Nephron (organoid): ENCODE data around the gene OGFOD3.
"Not testable (repeated sequence)": the region's sequence is repeated elsewhere in the genome, so short reads cannot be mapped to it uniquely, and the experiment has no call there.

Experiments
- H3K27ac Mint-ChIP-seq, 3 experiments: 2 replicates each; pipeline ENCODE4 v1.8.0; 2020; ENCODE audit warnings: mixed read lengths in 3 of 3, mild to moderate bottlenecking in 2 of 3, moderate library complexity in 1 of 3
- H3K27me3 Mint-ChIP-seq: 2 replicates; pipeline ENCODE4 v1.8.0; 2021; ENCODE audit warnings: low read depth, mild to moderate bottlenecking, moderate library complexity, mixed read lengths
- H3K36me3 Mint-ChIP-seq: 2 replicates; pipeline ENCODE4 v1.8.0; 2020; ENCODE audit warnings: low read depth, mixed read lengths
- H3K4me1 Mint-ChIP-seq: 2 replicates; pipeline ENCODE4 v1.8.0; 2020; ENCODE audit warnings: mixed read lengths
- H3K4me3 Mint-ChIP-seq, 3 experiments: 2 replicates each; pipeline ENCODE4 v1.8.0; 2020; ENCODE audit warnings: mild to moderate bottlenecking in 3 of 3, mixed read lengths in 3 of 3, moderate library complexity in 2 of 3
- H3K9me3 Mint-ChIP-seq: 2 replicates; pipeline ENCODE4 v1.8.0; 2020; ENCODE audit warnings: mixed read lengths
- TF ChIP-seq, protein P1 (sequence below), 3 experiments: fragments of 200-600 bp; sonication (generic); IDR thresholded peaks; one replicate each; pipeline ENCODE4 v1.5.0; 2021; ENCODE audit warnings: antibody characterized with exemption in 3 of 3; ENCODE audit not compliant: unreplicated experiment in 3 of 3

Gene OGFOD3

DNA sequence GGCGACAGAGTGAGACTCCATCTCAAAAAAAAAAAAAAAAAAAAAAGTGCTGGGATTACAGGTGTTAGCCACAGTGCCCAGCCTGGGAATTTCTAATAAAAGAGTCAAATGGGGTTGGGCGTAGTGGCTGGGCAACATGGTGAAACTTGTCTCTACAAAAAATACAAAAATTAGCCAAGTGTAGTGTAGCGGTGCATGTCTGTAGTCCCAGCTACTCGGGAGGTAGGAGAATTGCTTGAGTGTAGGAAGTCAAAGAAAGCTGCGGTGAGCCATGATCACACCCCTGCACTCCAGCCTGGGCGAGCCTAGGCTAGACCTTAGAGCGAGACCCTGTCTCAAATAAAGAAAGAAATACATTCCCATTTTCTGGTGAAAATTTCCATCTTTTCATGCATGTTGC is 49.2 kb downstream of the OGFOD3 start:
- TF ChIP-seq, protein P1, sequence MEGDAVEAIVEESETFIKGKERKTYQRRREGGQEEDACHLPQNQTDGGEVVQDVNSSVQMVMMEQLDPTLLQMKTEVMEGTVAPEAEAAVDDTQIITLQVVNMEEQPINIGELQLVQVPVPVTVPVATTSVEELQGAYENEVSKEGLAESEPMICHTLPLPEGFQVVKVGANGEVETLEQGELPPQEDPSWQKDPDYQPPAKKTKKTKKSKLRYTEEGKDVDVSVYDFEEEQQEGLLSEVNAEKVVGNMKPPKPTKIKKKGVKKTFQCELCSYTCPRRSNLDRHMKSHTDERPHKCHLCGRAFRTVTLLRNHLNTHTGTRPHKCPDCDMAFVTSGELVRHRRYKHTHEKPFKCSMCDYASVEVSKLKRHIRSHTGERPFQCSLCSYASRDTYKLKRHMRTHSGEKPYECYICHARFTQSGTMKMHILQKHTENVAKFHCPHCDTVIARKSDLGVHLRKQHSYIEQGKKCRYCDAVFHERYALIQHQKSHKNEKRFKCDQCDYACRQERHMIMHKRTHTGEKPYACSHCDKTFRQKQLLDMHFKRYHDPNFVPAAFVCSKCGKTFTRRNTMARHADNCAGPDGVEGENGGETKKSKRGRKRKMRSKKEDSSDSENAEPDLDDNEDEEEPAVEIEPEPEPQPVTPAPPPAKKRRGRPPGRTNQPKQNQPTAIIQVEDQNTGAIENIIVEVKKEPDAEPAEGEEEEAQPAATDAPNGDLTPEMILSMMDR (IDR thresholded peaks at IDR 0.05; ENCODE audit: unreplicated experiment in 3 of 3) = no peak
- no peak overlapping the region for H3K27ac Mint-ChIP-seq
- no peak overlapping the region for H3K4me3 Mint-ChIP-seq
- no peaks in the 10 kb centered on the region for H3K36me3 Mint-ChIP-seq
- H3K9me3 Mint-ChIP-seq = no peaks in the 10 kb centered on the region
- peaks cover 53% of the 10 kb centered on the region for H3K4me1 Mint-ChIP-seq
- peaks cover 32% of the 10 kb centered on the region for H3K27me3 Mint-ChIP-seq

DNA sequence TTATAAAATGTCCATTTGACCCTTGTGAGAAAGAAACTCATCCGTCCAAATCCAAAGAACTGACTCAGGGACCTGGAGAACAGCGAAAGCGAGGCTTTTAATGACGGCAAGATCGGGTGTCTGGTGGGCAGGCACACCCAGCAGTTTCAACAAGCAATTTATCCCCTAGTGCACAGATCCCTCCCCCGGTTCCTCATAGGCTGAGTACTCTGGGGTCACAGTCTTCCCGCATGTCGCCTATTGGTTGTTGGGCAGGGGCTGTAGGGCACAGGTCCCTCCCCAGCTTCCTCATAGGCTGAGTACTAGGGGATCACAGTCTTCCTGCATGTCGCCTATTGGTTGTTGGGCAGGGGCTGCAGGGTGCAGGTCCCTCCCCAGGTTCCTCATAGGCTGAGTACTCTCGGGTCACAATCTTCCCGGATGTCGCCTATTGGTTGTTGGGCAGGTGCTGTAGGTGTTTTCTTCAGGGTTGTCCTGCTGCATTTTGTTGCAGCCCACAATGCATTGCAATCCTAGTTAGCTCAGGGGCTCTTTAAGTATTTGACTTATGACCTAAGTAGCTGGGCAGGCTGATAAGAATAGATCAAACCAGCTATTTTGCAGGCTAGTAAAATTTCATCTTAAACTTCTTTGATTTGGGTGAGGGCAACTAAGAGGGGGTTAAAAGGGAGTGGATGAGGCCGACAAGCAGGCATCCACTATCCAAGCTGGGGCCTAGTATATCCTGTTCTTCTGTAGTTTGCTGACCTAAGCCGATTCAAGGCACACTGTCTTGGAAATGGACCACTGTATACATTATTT is 50.5 kb downstream of the OGFOD3 start:
- no peaks in the 10 kb centered on the region for H3K9me3 Mint-ChIP-seq
- no peaks in the 10 kb centered on the region for H3K36me3 Mint-ChIP-seq
- TF ChIP-seq, protein P1 (IDR thresholded peaks at IDR 0.05; ENCODE audit: unreplicated experiment in 3 of 3) = no peak
- H3K27me3 Mint-ChIP-seq = peaks cover 24% of the 10 kb centered on the region
- peaks cover 45% of the 10 kb centered on the region for H3K4me1 Mint-ChIP-seq
- H3K27ac Mint-ChIP-seq = peak overlapping the region; percentile 28 to 77 (median 62)
- peak overlapping the region; percentile 36 to 68 (median 48) for H3K4me3 Mint-ChIP-seq

GRCh38 chr17:82366749-82367148 is 51.6 kb downstream of the OGFOD3 start:
- Mint-ChIP-seq H3K27me3 (peaks cover 25% of the 10 kb centered on the region), H3K4me3 (no peak overlapping the region), H3K36me3 (no peaks in the 10 kb centered on the region), H3K9me3 (no peaks in the 10 kb centered on the region), H3K4me1 (peaks cover 39% of the 10 kb centered on the region), H3K27ac (no peak overlapping the region)
- TF ChIP-seq, protein P1 (IDR thresholded peaks at IDR 0.05; ENCODE audit: unreplicated experiment in 3 of 3) = no peak

- Mint-ChIP-seq H3K36me3 (no peaks in the 10 kb centered on the region), H3K4me1 (peaks cover 35% of the 10 kb centered on the region), H3K4me3 (peak overlapping the region in 1 of 3 experiments; percentile 22), H3K9me3 (no peaks in the 10 kb centered on the region), H3K27me3 (peaks cover 22% of the 10 kb centered on the region), H3K27ac (no peak overlapping the region)
- TF ChIP-seq, protein P1 (IDR thresholded peaks at IDR 0.05; ENCODE audit: unreplicated experiment in 3 of 3) = no peak
Observed at GRCh38 chr17:82365606-82366295, 52.6 kb downstream of the OGFOD3 start.

- no peaks in the 10 kb centered on the region for H3K9me3 Mint-ChIP-seq
- peaks cover 26% of the 10 kb centered on the region for H3K4me1 Mint-ChIP-seq
- H3K27ac Mint-ChIP-seq = no peak overlapping the region
- H3K36me3 Mint-ChIP-seq = no peaks in the 10 kb centered on the region
- no peak overlapping the region for H3K4me3 Mint-ChIP-seq
- TF ChIP-seq, protein P1 (IDR thresholded peaks at IDR 0.05; ENCODE audit: unreplicated experiment in 3 of 3) = no peak
- peaks cover 22% of the 10 kb centered on the region for H3K27me3 Mint-ChIP-seq
Observed at GRCh38 chr17:82361885-82362633, 56.3 kb downstream of the OGFOD3 start.

- not testable (repeated sequence) for H3K36me3 Mint-ChIP-seq, H3K27ac Mint-ChIP-seq, H3K4me3 Mint-ChIP-seq, H3K9me3 Mint-ChIP-seq
- Mint-ChIP-seq H3K27me3 (peaks cover 22% of the 10 kb centered on the region), H3K4me1 (peaks cover 26% of the 10 kb centered on the region)
Observed at GRCh38 chr17:82359451-82360074, 58.8 kb downstream of the OGFOD3 start.
